ENCODE data around the gene MYO19.
"Not testable (repeated sequence)": the region's sequence is repeated elsewhere in the genome, so short reads cannot be mapped to it uniquely, and the experiment has no call there.

DNA sequence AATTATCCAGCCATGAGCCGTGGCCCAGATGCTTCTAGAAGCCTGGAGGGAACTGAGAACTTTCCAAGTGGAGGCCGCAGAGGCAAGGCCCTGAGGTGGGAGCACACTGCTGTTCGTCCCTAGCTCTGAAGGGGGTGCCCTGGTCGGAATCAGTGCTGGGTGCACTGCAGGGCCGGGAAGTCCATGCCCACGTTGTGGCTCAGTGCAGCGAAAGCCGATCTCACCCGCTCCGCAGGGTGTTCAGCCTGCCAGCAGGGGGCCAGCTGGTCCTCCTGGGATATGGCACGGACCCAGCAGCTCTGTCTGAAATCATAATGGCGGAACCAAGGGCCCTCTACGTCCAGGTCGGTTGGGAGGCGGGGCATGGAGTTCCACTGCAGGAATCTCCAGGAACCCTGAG, 84.7 kb downstream of the MYO19 start:
- not testable (repeated sequence) for TF ChIP-seq CTCF (conservative IDR thresholded peaks at IDR 0.05; ENCODE audit: low read length); EZH2phosphoT487 (IDR thresholded peaks at IDR 0.05; ENCODE audit: borderline replicate concordance)
